ENCODE results near the gene CXCL9.
"Not testable (repeated sequence)": the region's sequence is repeated elsewhere in the genome, so short reads cannot be mapped to it uniquely, and the experiment has no call there.

CXCL9 gene

GRCh38 chr4:75963558-75963957, 43.8 kb downstream of the CXCL9 start:
- TF ChIP-seq CTCF (IDR thresholded peaks at IDR 0.05; ENCODE audit: insufficient read depth, low read depth, low read length, missing control alignments) = no peak
- H3K4me3 ChIP-seq (ENCODE audit: low read depth, low read length) = no peak overlapping the region
- DNase-seq (ENCODE audit: low read depth) = no peak

GRCh38 chr4:75962072-75962471, 45.2 kb downstream of the CXCL9 start:
- not testable (repeated sequence) for H3K4me3 ChIP-seq (ENCODE audit: low read depth, low read length); DNase-seq (ENCODE audit: low read depth)

GRCh38 chr4:75958546-75958945, 48.8 kb downstream of the CXCL9 start:
- not testable (repeated sequence) for DNase-seq (ENCODE audit: low read depth); H3K4me3 ChIP-seq (ENCODE audit: low read depth, low read length)

- DNase-seq (ENCODE audit: low read depth) = peak; percentile 11
- not testable (repeated sequence) for H3K4me3 ChIP-seq (ENCODE audit: low read depth, low read length)
These were observed 52.5 kb downstream of the CXCL9 start for GRCh38 chr4:75954811-75955210.

GRCh38 chr4:75953509-75953908, 53.8 kb downstream of the CXCL9 start:
- no peak for DNase-seq (ENCODE audit: low read depth)
- H3K4me3 ChIP-seq (ENCODE audit: low read depth, low read length) = no peak overlapping the region
- TF ChIP-seq CTCF (IDR thresholded peaks at IDR 0.05; ENCODE audit: insufficient read depth, low read depth, low read length, missing control alignments) = no peak

Measured in GM12865 (cell line).